Stimulated activated CD4-positive, alpha-beta T cell treated with anti-CD3 and anti-CD28 coated beads, Interleukin-1b, Interleukin-23, amount 100 ng/mL, for 4 hours (primary cell): ENCODE data around the gene CCDC191.

ENCODE experiments used
- DNase-seq, 2 donors: peaks; one replicate each; pipeline ENCODE4 v3.0.0-alpha.2; 2020; ENCODE audit warnings: low read depth in 2 of 2

The CCDC191 gene

GRCh38 chr3:113968986-113969385 lies 87.3 kb downstream of the CCDC191 start:
- DNase-seq, result no peak

- no peak for DNase-seq
Measured at GRCh38 chr3:113966172-113966571, 90.2 kb downstream of the CCDC191 start.

GRCh38 chr3:113963879-113964278 lies 92.4 kb downstream of the CCDC191 start:
- no peak for DNase-seq

DNA sequence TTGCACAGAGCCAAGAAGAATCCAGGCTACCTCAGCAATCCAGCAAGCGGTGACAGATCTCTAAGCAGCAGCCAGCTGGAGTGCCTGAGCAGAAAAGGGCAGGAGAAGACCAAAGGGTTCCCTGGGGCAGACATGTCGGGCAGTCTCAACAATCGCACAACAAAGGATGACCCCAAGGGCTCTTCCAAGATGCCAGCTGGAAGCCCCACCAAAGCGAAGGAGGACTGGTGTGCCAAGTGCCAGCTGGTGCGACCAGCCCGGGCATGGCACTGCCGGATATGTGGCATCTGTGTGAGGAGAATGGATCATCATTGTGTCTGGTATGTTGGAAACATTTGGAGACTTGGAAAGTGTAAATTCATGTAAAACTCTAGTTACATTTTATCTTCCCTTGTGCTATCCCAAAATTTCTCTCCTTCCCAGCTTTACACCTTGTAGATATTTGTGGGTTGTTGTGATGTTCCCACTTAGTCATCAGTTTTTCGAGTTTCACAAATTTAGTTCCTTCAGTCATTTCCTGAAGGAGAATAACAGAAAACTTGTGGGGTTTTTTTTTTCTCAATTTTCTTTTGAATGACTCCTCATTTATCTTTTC lies 102.1 kb downstream of the CCDC191 start:
- DNase-seq, result no peak

DNA sequence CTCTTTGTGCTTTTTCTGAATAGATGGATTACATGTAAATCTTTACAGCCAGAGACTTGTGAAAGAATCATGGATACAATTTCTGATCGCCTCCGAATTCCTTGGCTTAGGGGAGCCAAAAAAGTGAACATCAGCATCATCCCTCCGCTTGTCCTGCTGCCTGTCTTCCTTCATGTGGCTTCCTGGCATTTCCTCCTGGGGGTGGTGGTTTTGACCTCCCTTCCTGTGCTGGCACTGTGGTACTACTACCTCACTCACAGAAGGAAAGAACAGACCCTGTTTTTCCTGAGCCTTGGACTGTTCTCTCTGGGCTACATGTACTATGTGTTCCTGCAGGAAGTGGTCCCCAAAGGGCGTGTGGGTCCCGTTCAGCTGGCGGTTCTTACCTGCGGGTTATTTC lies 102.6 kb downstream of the CCDC191 start:
- no peak for DNase-seq

DNA sequence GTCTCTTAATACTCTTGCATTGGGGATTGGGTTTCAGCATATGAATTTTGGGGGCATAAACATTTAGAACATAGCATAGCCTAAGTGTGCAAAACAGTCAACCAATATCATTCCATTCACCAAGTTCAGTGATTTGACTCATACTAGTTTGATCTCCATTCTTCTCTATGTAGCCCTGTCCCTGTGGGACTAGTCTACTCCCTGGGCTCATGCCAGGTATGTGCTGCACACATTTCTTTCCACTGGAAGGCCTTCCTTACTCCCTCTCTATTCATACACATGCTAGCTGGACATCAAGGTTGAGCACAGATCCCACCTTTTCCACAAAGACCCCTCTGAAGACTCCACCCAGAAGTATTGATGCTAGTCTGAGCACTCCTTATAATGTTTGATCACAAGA lies 103.4 kb downstream of the CCDC191 start:
- DNase-seq, result no peak

- DNase-seq, result peak; percentile 6 to 25
Measured at GRCh38 chr3:113948015-113948917, 108.1 kb downstream of the CCDC191 start.

DNA sequence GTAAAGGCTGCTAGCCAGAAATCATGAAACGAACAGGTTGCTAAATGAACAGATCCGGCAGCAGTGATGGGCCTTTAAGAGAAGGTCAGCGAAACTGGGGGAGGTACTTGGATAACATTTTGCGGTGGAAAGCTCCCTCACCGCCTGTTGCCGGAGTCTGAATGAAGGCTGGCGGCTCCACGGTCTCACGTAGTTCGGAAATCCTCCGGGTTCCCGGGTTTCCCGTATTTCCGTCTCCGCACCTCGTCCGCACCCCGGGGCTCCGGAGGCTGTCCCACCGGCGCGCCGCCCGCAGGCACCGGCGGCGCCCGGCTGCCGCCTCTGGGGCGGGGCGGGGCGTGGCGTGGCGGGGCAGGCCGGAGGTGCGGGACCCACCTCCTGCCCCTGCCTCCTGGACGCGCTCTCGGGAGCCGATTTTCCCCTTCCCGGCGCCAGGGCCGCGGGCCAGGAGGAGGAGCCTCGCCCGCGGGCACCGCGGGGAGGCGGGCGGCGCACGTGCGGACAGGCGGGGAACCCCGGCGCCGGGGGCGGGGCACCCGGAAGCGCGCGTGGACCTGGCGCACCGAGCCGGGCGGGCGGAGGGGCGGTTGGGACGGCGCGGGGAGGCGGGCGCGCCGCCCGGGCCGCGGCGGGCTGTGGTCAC lies 108.8 kb downstream of the CCDC191 start, which contains the start of gene ZDHHC23:
Gene ZDHHC23, plus strand, starts transcription at position 642 of the 643 bp plus-strand sequence. CDS start 790 bp downstream, outside the sequence.
- DNase-seq, result peak; percentile 45 to 62

- no peak for DNase-seq
Measured at GRCh38 chr3:113946831-113947230, 109.5 kb downstream of the CCDC191 start.

DNA sequence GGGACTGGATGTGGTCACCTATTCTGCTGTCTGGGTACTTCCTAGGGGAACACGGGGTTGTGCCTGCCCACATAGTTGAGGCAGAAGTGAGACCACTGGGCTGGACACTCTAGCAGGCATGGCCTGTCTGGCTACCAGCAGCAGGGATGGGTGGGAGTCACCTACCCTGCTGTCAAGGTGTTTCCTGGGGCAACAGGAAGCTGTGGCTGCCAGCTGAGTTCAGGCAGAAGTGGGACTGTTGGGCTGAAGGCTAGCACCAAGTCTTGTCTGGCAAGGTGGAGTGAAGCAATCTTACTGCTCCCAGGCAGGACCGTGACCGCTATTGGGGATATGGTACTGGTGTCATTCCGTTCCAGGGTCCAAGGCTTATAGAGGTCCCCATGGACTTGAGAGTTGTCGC lies 128.8 kb downstream of the CCDC191 start:
- no peak for DNase-seq

GRCh38 chr3:113914646-113915045 lies 141.7 kb downstream of the CCDC191 start:
- no peak for DNase-seq
